ENCODE measurements around the gene PRADC1.
A peak's percentile ranks its signal among the peaks of the same experiment; 100 is the strongest.

Gene PRADC1

DNA sequence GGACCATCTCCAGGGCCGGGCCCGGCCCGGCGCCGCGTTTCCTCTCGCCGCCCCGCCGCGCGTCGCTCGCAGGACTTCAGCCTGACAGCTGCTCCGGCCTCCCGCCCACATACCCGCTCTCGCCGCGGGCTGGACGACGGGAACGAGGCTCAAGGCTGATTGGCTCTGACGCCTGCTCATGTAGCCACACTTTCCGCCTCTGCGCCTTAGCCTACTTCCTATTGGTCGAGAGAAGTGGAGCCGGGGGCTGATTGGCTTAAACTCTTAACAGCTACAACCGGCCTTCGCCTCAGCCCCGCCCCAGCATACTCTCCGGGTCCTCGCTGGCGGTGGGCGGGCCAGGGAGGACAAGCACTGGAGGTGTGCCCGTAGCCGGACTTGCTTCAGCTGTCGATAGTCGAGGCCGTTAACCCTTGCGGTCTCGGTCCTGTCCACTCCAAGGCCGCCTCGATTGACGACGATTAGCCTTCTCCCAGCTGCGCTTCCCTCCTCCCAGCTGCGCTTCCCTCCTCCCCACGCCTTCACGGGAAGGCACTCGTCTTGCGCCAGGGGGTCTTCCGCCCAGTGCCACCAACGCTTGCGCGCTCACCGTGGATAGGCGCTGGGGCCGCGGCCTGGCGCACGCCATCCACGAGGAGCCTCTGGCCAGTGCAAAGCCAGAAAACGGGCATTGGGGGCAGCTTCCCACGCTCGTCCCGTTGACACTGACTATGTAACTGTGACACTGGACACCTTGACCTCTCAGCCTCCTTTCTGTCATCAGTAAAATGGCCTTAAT, at the start of gene PRADC1:
Gene PRADC1, minus strand, starts transcription at position 86 of the 778 bp plus-strand sequence. Its CDS starts 79 bp downstream, at position 7.
- peak; percentile 99 for DNase-seq (ENCODE audit: low read depth)
- peak within 1 kb of the TSS; percentile 84 for H3K4me3 ChIP-seq (ENCODE audit: low read depth, low read length)
- TF ChIP-seq, protein P1, sequence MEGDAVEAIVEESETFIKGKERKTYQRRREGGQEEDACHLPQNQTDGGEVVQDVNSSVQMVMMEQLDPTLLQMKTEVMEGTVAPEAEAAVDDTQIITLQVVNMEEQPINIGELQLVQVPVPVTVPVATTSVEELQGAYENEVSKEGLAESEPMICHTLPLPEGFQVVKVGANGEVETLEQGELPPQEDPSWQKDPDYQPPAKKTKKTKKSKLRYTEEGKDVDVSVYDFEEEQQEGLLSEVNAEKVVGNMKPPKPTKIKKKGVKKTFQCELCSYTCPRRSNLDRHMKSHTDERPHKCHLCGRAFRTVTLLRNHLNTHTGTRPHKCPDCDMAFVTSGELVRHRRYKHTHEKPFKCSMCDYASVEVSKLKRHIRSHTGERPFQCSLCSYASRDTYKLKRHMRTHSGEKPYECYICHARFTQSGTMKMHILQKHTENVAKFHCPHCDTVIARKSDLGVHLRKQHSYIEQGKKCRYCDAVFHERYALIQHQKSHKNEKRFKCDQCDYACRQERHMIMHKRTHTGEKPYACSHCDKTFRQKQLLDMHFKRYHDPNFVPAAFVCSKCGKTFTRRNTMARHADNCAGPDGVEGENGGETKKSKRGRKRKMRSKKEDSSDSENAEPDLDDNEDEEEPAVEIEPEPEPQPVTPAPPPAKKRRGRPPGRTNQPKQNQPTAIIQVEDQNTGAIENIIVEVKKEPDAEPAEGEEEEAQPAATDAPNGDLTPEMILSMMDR (IDR thresholded peaks at IDR 0.05; ENCODE audit: insufficient read depth, low read depth, low read length, missing control alignments): no peak

DNA sequence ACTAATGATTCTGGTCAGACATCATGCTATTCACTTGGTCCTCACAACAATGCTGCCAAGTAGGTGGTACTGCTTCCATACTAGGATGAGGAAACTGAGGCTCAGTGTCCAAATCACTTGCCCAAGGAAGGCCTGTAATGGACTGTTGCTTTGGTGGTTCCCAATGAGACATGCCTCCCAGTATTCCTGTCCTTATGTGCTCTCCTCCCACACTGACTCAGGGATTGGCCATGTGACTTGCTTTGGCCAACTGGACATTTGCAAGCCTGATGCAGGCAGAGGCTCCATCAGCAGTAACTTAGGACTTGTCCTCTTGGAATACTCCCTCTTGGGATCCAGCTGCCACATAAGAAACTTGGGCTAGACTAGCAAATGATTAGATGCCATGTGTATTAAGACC, 48.2 kb upstream of the PRADC1 start:
- no peak overlapping the region for H3K4me3 ChIP-seq (ENCODE audit: low read depth, low read length)
- TF ChIP-seq, protein P1 (IDR thresholded peaks at IDR 0.05; ENCODE audit: insufficient read depth, low read depth, low read length, missing control alignments): no peak
- DNase-seq (ENCODE audit: low read depth): no peak

- H3K4me3 ChIP-seq (ENCODE audit: low read depth, low read length): no peak overlapping the region
- DNase-seq (ENCODE audit: low read depth): no peak
- TF ChIP-seq, protein P1 (IDR thresholded peaks at IDR 0.05; ENCODE audit: insufficient read depth, low read depth, low read length, missing control alignments): no peak
These were observed 46.8 kb upstream of the PRADC1 start for GRCh38 chr2:73279852-73280251.

DNA sequence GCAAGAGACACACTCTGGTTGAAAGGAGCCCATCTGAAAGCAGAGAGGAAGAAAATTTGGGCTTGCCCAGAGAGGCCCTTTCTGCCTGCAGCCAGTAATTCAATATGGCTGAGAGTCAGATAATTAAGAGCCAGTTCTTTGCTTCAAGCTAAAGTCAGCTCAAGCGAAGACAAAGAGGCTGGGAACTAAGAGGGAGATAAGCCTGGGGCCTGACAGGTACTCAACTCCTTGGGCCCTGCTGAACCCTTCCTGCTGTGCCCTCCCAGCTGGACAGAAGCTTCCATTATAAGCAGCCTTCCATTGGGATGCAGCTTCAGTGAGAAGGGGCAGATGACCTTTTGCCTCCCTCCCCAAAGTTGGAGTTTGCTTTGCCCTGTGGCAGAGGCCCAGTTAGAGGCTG, 39.2 kb upstream of the PRADC1 start:
- H3K4me3 ChIP-seq (ENCODE audit: low read depth, low read length): no peak overlapping the region
- no peak for DNase-seq (ENCODE audit: low read depth)
- TF ChIP-seq, protein P1 (IDR thresholded peaks at IDR 0.05; ENCODE audit: insufficient read depth, low read depth, low read length, missing control alignments): no peak

GRCh38 chr2:73269686-73270465, 36.8 kb upstream of the PRADC1 start:
- TF ChIP-seq, protein P1 (IDR thresholded peaks at IDR 0.05; ENCODE audit: insufficient read depth, low read depth, low read length, missing control alignments): no peak
- H3K4me3 ChIP-seq (ENCODE audit: low read depth, low read length): peak overlapping the region; percentile 52
- no peak for DNase-seq (ENCODE audit: low read depth)

- H3K4me3 ChIP-seq (ENCODE audit: low read depth, low read length): peak overlapping the region; percentile 32
- TF ChIP-seq, protein P1 (IDR thresholded peaks at IDR 0.05; ENCODE audit: insufficient read depth, low read depth, low read length, missing control alignments): no peak
- DNase-seq (ENCODE audit: low read depth): peak; percentile 89
These were observed 36.0 kb upstream of the PRADC1 start for GRCh38 chr2:73268830-73269685.
